Measurements from ENCODE around the gene TMEM39A.

GRCh38 chr3:119427669-119428068 lies 35.7 kb downstream of the TMEM39A start:
- TF ChIP-seq CTCF (IDR thresholded peaks at IDR 0.05; ENCODE audit: extremely low read depth in 1 of 2, insufficient read depth in 1 of 2, low read depth in 1 of 2, low read length in 2 of 2) (no peak), POLR2AphosphoS5 (IDR thresholded peaks at IDR 0.05; ENCODE audit: insufficient read depth, low read depth, low read length) (no peak), POLR2A (IDR thresholded peaks at IDR 0.05; ENCODE audit: low read depth, low read length) (no peak), EZH2 (IDR thresholded peaks at IDR 0.05; ENCODE audit: borderline replicate concordance, low read depth, low read length, severe bottlenecking) (no peak), MAX (IDR thresholded peaks at IDR 0.05; ENCODE audit: insufficient read depth, insufficient read length) (no peak), JUN (IDR thresholded peaks at IDR 0.05; ENCODE audit: borderline replicate concordance, insufficient read depth, insufficient read length, low read depth) (no peak), MYC (IDR thresholded peaks at IDR 0.05; ENCODE audit: low read depth, low read length) (no peak), FOS (IDR thresholded peaks at IDR 0.05; ENCODE audit: borderline replicate concordance, insufficient read depth, low read length) (no peak)

Data from endothelial cell of umbilical vein (primary cell).